Measurements from ENCODE around the gene SLC38A1.
"Not testable (repeated sequence)": the region's sequence is repeated elsewhere in the genome, so short reads cannot be mapped to it uniquely, and the experiment has no call there.

- TF ChIP-seq ZNF70 (CRISPR knock-in tag; IDR thresholded peaks at IDR 0.05); PATZ1 (CRISPR knock-in tag; IDR thresholded peaks at IDR 0.05; ENCODE audit: borderline replicate concordance); PPARA (CRISPR knock-in tag; IDR thresholded peaks at IDR 0.05; ENCODE audit: borderline replicate concordance); ZFP30 (CRISPR knock-in tag; IDR thresholded peaks at IDR 0.05); CSRNP3 (CRISPR knock-in tag; IDR thresholded peaks at IDR 0.05); OSR1 (CRISPR knock-in tag; IDR thresholded peaks at IDR 0.05); TCF4 (CRISPR knock-in tag; IDR thresholded peaks at IDR 0.05; ENCODE audit: borderline replicate concordance); GLIS3 (CRISPR knock-in tag; IDR thresholded peaks at IDR 0.05); BACH2 (CRISPR knock-in tag; IDR thresholded peaks at IDR 0.05; ENCODE audit: borderline replicate concordance); TOX (CRISPR knock-in tag; IDR thresholded peaks at IDR 0.05; ENCODE audit: borderline replicate concordance); RARB (CRISPR knock-in tag; IDR thresholded peaks at IDR 0.05); CREB5 (CRISPR knock-in tag; IDR thresholded peaks at IDR 0.05; ENCODE audit: low read depth); ESRRG (CRISPR knock-in tag; IDR thresholded peaks at IDR 0.05): not testable (repeated sequence)
These were observed 16.8 kb downstream of the SLC38A1 start for GRCh38 chr12:46251994-46252393.
